SKM-1 treated with dmso at 0.1 percent for 144 hours (cell line): ENCODE data around the gene SAG.

Experiments used
- DNase-seq: peaks from one replicate; lab custom pipeline; 2025; ENCODE audit not compliant: unreplicated experiment; lab: John Stamatoyannopoulos, UW

The SAG gene

GRCh38 chr2:233287871-233288270 lies 19.7 kb upstream of the SAG start:
- no peak for DNase-seq

GRCh38 chr2:233288663-233289062 lies 19.0 kb upstream of the SAG start:
- DNase-seq: no peak

- DNase-seq: no peak
These were observed 18.0 kb upstream of the SAG start for GRCh38 chr2:233289648-233290047.

- DNase-seq: no peak
These were observed 17.4 kb upstream of the SAG start for GRCh38 chr2:233290051-233290845.

GRCh38 chr2:233295891-233296290 lies 11.7 kb upstream of the SAG start:
- no peak for DNase-seq

GRCh38 chr2:233297076-233297475 lies 10.5 kb upstream of the SAG start:
- no peak for DNase-seq

GRCh38 chr2:233300401-233300800 lies 7.2 kb upstream of the SAG start:
- no peak for DNase-seq

- no peak for DNase-seq
These were observed 6.4 kb upstream of the SAG start for GRCh38 chr2:233301248-233301647.

- DNase-seq: no peak
These were observed 5.8 kb upstream of the SAG start for GRCh38 chr2:233301811-233302210.

GRCh38 chr2:233303252-233303651 lies 4.4 kb upstream of the SAG start:
- DNase-seq: no peak

GRCh38 chr2:233311241-233311926 lies 3.8 kb downstream of the SAG start:
- no peak for DNase-seq

- DNase-seq: no peak
These were observed 5.3 kb downstream of the SAG start for GRCh38 chr2:233312874-233313273.

GRCh38 chr2:233314180-233314925 lies 6.7 kb downstream of the SAG start:
- DNase-seq: no peak

GRCh38 chr2:233317196-233317943 lies 9.8 kb downstream of the SAG start:
- DNase-seq: no peak

- DNase-seq: no peak
These were observed 11.6 kb downstream of the SAG start for GRCh38 chr2:233319256-233319655.

- no peak for DNase-seq
These were observed 12.9 kb downstream of the SAG start for GRCh38 chr2:233320470-233320869.

- no peak for DNase-seq
These were observed 13.6 kb downstream of the SAG start for GRCh38 chr2:233321166-233321565.

- no peak for DNase-seq
These were observed 16.2 kb downstream of the SAG start for GRCh38 chr2:233323851-233324250.

GRCh38 chr2:233325256-233325655 lies 17.6 kb downstream of the SAG start:
- no peak for DNase-seq

GRCh38 chr2:233325814-233326213 lies 18.2 kb downstream of the SAG start:
- no peak for DNase-seq

- no peak for DNase-seq
These were observed 18.9 kb downstream of the SAG start for GRCh38 chr2:233326500-233326899.
